HG02852 (cell line): Measurements from ENCODE around the gene PRSS22.
"Not testable (repeated sequence)": the region's sequence is repeated elsewhere in the genome, so short reads cannot be mapped to it uniquely, and the experiment has no call there.

Source experiments
- ATAC-seq: cut with Tn5 transposase; IDR thresholded peaks from one replicate; pipeline ENCODE4 v1.9.1; 2021; ENCODE audit warnings: mild to moderate bottlenecking, moderate library complexity; ENCODE audit not compliant: unreplicated experiment

Gene PRSS22, protein sequence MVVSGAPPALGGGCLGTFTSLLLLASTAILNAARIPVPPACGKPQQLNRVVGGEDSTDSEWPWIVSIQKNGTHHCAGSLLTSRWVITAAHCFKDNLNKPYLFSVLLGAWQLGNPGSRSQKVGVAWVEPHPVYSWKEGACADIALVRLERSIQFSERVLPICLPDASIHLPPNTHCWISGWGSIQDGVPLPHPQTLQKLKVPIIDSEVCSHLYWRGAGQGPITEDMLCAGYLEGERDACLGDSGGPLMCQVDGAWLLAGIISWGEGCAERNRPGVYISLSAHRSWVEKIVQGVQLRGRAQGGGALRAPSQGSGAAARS

DNA sequence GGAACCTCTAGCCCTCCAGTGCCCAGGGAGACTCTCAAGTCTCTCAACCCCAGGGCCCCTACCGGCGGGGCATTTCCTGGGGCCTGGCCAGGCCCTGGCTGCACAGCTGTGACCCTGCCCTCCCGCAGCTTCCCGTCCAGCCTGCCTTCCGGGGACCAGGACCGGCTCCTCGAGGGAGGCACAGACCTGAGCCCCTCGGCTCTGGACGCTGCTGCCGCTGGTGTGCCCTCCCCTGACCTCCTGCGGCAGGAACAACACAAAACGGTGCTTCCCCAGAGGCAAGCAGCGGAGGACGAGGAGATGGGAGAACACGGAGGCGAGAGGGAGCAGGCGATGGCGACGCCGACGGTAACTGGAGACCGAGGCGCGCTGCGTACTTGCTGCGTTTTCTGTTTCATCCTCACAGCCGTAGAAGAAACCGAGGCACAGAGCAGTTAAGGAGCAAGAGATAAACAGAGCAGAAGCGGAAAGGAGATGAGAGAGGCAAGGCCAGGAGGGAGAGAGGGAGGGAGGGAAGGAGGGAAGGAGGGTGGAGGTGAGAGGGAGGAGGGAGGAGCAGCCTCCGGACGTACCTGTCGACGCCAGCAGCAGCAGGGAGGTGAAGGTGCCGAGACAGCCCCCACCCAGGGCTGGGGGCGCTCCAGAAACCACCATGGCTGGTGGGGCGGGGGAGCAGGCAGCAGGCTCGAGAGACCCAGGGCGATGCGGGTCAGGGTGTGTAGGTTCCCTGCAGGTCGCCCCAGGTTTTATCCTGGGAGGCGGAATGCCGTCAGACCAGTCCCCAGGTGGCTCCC lies at the start of gene PRSS22:
PRSS22 (minus strand) TSS at position 720 of the 794 bp plus-strand sequence; CDS start at position 654, 66 bp downstream.
- ATAC-seq: no peak

DNA sequence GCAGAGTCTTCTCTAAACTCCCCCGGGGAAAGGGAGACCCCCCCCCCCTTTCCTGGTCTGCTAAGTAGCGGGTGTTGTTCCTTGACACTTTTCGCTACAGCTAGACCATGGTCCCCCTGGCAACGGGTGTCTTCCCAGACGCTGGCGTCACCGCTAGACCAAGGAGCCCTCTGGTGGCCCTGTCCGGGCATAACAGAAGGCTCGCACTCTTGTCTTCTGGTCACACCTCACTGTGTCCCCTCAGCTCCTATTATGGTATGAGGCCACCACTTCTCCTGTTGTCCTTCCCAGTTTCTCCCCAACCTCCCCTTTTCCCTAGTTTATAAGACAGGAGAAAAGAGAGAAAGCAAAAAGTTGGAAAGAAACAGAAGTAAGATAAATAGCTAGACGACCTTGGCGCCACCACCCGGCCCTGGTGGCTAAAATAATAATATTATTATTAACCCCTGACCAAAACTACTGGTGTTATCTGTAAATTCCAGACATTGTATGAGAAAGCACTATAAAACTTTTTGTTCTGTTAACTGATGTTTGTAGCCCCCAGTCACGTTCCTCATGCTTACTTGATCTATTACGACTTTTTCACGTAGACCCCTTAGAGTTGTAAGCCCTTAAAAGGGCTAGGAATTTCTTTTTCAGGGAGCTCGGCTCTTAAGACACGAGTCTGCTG lies 49.2 kb upstream of the PRSS22 start:
- ATAC-seq: not testable (repeated sequence)

DNA sequence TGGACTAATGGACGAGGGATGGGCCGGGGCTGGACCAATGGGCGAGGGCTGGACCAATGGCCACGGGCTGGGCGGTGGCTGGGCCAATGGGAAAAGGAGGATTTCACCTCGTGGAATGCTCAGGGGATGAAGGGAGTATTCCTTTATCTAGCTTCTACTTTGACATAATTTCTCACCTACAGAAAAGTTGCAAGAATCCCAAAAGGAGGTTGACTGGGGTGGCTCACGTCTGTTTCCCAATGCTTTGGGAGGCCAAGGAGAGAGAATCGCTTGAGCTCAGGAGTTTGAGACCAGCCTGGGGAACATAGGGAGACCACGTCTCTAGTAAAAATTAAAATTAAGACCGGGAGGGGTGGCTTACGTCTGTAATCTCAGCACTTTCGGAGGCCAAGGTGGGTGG lies 48.0 kb upstream of the PRSS22 start:
- ATAC-seq: no peak

DNA sequence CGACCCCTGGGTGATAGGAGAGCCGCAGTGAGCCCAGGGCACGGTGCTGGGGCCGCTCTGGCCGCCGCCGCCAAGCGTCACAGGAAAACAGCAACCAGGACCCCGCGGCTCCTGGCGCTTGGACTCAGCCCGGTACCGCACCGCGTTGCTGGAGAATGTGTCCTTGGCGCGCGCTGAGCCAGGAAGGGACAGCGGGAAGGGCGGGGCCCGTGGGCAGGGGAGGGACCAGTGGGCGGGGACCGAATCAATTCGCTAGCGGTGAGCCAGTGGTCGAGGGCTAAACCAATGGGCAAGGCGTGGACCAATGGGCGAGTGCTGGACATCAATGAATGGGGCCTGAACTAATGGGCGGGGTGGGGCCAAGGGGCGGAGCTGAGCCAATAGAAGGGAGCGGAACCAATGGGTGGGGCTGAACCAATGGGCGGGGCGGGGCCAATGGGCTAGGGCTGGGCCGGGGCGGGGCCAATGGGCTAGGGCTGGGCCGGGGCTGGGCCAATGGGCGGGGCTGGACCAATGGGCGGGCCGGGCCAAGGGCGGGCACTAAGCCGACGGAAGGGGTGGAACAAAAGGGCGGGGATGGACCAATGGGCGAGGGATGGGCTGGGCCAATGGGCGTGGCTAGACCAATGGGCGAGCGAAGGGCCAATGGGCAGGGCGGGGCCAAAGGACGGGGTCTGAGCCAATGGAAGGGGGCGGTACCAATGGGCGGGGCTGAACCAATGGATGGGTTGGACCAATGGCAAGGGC lies 47.4 kb upstream of the PRSS22 start:
- peak; percentile 65 for ATAC-seq

DNA sequence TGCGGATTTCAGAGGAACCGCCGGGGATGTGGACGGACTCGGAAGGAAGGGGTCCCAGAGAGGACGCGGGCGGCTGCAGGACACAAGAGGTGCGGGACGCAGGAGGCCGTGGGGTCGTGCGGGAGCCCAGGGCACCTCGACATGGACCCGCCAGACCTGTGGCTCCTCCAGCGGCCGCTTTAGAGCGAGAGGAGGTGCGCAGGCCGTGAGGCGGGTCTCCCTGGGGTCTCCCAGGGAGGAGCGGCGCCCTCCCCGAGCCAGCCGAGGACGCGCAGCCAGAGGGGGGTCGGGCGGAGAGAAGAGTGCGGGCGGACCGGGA lies 46.9 kb upstream of the PRSS22 start:
- no peak for ATAC-seq

DNA sequence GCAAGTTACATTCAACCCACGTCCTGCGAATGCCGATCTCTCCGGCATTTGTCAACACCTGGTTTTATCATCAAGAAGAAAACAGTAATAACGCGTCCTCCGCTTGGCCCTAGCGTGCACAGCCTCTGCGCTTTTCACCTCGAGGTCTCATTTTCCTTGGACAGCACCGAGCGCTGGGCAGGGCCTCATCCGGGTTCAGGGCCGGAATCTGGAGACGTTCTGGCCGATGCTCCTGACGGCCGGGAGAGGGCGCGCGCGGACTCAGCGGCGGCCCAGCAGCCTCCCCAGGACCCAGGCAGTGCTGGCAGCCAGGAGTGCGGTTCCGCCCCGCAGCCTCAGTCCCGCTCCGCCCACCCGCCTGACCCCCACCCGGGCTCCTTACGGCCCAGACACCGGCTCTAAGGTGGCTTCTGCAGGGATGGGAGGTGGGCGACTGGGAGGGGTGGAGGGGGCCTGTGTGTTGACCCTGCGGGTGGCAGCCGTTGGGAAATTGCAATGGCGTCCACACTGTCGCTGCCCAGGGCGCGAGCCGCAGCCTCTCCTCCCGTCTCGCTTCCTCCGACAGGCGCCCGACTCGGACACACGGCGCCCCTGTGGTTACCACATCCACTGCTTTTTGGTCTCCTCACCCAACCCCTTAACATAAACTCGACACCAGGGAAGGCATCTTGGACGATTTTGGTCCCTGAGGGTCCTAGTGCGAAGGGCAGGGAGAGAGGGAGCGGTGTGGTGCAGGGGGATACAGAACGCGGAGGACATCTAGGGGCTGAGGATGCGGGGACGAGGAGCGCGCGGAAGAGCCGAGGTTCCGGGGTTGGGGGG lies 46.3 kb upstream of the PRSS22 start:
- ATAC-seq: peak; percentile 44

DNA sequence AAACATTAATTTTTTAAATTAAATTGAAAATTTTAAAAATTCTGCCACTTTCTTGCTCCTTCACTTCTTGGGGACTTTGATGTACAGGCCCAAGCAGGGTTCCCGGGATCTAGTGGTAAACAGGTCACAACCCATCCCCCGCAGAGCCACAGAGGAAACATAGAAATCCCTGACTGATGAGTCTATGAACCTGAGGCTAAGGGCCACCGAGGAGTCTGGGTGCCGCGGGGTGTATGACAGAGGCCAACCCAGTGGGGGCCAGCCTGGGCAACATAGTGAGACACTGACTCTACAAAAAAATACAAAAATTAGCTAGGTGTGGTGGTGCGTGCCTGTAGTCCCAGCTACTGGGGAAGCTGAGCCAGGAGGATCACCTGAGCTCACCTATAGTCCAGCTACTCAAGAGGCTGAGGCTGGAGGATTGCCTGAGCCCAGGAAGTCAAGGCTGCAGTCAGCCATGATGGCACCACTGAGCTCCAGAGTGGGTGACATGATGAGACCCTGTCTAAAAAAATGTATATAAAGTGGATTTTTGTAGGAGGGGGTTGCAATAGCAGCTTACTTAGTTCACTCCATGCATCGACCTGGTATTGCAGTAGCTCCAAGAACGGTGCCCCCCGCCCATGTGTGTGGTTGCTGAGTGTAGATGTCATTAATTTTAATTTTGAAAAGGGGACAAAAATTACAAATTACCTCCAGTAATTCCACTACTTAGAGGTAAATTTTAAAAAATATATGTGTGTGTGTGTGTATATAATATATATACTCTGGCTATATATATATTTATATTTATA lies 44.6 kb upstream of the PRSS22 start:
- no peak for ATAC-seq

DNA sequence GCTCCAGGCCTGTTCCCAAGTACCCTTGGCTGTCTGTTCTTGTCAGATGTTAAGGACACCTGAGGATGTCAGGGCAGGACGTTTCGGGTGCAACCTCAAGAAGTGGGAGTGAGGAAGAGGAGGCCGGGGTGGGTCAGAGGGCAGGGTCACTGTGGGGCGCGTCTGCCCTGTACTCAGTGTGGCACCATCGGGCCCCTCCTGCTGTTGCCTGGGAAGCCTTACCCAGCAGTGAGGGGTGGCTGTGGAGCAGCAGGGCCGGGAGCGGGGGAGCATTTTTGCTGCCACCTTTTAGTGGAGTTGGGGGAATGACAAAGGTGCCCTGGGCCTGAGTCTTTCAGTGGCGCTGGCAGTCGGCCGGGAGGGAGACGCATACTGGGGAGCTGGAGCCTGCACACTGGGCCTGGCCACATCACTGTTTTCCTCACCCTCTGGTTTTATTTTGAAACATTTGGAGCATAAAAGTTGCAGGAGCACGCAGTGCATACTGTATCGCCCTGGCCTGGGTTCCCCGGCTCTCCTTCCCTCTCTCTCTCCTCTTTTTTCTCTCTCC lies 42.6 kb upstream of the PRSS22 start:
- ATAC-seq: no peak

DNA sequence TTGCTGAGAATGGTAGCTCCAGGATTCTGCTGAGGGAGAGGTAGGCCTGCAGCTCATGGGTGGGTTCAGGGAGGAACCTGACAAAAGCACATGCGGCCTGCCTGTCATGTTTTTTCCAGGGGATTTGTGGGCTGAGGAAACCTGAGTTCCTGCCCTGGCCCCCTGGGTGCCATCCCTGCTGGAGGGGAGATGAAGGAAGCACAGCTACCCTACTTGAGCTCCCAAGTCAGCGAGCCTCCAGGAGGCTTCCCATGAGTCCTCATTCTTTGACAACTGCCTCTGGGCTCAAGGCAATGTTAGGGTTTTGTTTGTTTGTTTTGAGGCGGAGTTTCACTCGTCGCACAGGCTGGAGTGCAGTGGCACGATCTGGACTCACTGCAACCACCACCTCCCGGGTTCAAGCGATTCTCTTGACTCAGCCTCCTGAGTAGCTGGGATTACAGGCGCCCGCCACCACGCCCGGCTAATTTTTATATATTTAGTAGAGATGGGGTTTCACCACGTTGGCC lies 41.6 kb upstream of the PRSS22 start:
- ATAC-seq: no peak

DNA sequence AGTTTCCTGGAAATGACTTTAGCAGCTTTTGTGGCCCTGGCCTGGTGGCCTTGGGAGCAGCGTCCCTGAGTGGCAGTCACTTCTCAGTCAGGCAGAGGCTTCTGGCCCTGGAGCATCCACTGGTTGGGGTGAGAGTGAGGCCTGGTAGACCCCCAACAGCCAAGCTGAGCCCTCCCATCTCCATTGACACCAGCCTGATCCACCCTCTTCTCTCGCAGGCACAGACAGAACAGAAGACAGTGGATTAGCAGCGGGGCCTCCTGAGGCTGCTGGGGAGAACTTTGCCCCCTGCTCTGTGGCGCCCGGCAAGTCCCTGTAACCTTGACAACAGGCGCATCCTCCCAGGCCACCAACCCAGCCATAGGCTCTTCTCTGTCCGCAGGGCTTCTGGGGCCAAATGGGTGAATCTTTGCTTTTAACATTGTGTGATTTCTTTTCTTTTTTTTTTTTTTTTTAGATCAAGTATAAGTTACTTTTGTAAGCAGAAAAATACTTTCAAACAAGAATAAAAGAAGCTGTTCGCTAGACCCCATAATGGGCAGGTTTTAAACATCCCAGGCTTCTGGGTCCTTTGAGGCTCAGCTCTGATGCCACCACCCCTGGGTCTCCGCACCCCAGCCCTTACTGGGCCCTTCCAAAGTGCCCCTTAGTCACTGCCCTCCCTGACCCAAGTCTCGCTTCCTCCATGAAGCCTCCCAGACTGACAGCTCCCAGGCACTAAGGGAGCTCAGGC lies 41.0 kb upstream of the PRSS22 start:
- no peak for ATAC-seq

DNA sequence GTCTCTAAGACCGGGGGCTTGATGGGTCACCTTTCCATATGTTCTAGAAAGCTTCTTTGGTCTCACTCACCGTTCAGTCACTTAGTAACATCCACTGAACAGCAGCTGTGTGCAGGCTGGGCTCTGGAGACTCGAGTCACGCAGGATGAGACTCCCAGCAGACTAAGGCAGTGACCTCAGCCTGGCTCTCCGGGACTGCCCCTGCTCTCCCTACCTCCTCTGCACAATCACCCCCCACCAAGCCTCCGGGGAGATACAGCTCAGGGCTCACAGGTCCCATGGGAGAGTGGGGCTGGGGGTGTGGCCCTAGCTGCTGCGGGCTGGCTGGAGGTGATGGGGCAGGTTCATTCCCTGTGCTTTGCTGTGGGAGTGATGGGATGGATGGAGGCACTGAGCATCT lies 39.1 kb upstream of the PRSS22 start:
- no peak for ATAC-seq

DNA sequence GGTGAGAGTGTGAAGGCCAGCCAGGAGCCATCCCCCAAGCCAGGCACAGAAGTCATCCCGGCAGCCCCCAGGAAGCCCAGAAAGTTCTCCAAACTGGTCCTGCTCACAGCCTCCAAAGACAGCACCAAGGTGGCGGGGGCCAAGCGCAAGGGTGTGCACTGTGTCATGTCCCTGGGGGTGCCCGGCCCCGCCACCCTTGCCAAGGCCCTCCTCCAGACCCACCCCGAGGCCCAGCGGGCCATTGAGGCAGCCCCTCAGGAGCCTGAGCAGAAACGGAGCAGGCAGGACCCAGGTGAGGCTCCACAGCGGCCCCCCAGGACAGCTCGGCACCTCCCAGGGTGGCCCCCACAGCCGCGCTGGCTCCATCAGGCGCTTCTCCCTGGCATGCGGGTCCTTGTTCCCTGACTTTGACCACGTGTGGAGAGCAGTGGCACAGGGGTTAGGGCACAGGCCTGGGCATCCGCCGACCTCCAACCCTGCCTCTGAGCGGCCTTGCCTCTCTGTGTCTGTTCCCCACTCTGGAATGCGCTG lies 38.6 kb upstream of the PRSS22 start:
- ATAC-seq: no peak

DNA sequence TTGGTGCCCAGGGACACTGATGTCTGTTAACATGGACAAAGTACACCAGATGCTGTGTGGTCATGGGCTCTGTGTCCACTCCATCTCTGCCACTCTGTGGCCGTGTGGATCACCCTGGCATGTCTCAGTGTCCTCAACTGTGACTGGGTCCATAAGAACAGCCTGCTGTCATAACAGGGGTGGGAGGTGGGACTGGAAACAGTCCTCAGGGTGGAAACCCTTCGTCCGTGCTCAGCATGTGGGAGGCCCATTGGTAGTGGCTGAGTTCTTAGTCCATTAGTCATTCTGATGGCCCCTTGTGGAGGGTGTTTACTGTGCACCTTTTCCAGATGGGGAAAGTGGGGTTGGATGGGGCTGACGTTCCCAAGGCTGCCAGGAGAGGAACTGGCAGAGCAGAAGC lies 37.8 kb upstream of the PRSS22 start:
- no peak for ATAC-seq

DNA sequence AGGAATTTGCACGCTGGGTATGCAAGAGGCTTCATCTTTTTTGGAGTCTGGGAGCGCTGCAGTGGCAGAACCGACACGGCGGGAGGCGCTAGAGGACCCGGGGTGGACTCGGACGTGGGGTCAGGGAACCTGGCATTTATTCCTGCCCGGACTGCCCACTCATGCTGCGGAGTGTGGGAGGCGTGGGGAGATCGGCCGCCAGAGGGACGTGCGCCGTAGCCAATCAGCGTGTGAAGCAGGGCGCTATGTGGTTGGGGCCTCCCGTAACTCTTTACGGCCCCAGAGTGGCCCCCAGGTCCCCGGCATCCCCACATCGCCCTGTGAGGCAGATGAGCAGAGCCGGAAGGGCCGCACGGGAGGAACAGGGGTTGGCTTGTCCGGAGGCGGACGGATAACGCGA lies 36.3 kb upstream of the PRSS22 start:
- ATAC-seq: no peak

DNA sequence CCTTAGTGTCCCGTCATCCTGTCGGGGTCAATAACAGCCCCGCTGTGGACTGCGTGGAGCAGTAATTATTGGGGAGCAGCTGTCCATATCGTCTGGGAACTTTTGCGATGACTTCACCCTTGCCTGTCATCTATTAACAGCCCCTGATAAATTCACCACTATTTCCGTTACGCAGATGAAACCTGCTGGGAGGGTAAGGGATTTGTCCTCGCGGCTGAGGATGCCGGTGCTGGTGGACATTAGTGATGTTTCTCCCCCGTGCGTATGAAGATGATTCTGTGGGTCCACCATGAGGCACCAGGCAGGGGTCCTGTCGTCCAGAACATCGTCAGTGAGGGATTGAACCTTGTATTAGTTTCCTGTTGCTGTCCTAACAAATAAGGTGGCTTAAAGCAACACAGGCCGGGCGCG lies 26.1 kb upstream of the PRSS22 start:
- no peak for ATAC-seq

DNA sequence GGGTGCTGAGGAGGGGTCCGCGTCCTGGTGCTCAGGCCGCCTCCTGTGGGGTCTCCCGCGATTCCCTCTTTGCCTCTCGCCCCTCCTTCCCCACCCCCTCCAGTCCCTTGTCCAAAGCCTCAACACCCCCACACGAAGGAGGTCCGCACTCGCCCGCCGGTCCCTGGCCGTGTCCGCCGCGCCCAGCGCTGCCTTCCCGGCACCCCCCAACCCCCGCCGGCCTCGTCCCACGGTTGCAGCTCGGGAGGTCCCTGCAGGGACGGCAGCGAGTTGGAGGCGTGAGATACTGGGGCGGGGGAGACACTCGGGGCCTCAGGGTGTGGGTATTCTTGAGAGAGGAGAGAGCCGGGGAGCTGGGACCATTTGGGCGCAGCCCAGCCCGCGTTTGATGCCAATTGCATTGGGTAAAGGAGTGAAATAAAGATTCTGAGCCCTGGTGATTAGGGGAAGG lies 25.5 kb upstream of the PRSS22 start:
- no peak for ATAC-seq

DNA sequence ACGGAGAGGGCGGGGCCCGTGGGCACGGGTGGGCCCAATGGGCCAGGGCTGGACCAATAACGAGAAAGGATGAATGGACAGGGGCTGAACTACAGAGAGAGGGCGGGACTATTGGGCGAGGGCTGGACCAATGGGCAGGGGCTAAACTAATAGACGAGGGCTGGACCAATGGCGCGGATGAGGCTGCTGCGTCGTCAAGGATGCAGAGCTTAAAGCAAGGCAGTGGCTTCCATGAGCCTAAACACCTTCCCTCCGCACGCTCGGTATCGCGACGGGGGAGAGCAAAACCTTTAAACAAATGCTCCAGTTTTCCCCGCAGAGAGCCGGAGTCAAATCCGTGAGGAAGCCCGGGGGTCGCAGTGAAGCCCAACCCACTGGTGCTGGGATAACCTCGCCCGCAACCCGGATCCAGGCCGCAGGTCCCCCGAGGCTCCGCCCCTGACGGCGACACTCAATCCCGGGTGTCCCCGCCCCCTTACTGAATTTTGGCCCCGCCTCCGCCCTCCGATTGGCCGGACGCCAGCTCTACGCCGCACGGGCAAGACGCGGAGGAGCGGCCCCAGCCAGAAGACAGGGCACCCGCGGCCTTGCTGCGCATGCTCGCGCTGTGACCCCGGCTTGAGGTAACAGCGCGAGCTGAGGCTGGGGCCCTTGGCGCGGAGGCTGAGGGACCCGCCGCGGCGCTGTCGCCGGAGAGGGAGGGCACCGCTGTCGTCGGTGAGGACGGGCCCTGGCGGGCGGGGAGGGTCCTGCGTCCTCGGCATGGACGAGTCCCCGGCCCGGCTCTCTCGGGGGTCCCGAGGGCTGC lies 24.9 kb upstream of the PRSS22 start, which contains the start of gene FLYWCH2:
FLYWCH2 (plus strand) TSS at position 566 of the 808 bp plus-strand sequence. CDS start 13,235 bp downstream, outside the sequence.
- ATAC-seq: peak; percentile 89
